ENCODE data around the gene LMCD1.

The LMCD1 gene

DNA sequence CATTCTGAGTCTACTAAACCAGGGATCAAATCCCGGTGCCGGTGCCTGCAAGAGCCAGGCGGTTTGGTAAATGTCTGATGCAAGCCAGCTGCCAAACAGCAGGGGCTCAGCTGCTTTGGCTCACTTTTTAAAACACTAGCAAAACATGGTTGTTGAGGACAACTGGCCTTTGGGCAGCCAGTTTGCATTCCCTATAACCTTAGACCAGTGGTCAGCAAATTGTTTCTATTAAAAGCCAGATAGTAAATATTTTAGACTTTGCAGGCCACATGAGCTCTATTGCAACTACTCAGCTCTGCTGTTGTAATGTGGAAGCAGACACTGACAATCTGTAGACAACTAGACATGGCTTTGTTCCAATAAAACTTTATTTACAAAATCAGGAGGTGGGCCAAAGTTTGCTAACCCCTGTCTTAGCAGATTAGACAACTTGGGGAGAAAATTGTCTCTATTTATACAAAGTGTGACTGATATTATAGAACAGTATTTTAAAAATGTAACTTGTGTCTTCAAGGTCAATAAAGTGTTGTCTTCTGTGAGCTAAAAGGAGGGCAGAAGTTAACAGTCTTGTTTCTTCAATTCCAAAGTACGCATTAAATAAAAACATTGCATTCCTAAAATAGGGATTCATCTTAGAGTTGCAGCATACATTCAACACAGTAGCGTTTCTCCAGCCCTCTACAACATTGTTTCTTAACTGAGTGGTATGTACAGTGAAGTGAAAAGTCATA lies 75.4 kb downstream of the LMCD1 start:
- H3K4ac ChIP-seq (ENCODE audit: low read length) = no peak overlapping the region
- H3K4me1 ChIP-seq (ENCODE audit: control insufficient read depth in 2 of 2, insufficient read depth in 1 of 2, low read depth in 1 of 2, low read length in 2 of 2) = no peaks in the 10 kb centered on the region
- no peak for DNase-seq (ENCODE audit: low spot score)
- H3K79me1 ChIP-seq (ENCODE audit: low read depth, low read length) = no peaks in the 10 kb centered on the region
- no peak overlapping the region for H3K27ac ChIP-seq (replicated peaks; ENCODE audit: low read length)
- H3K9me3 ChIP-seq (replicated peaks in 1 of 2; ENCODE audit: control insufficient read depth in 2 of 2, insufficient read depth in 1 of 2, low read depth in 1 of 2, low read length in 2 of 2) = no peaks in the 10 kb centered on the region
- H2BK120ac ChIP-seq (ENCODE audit: low read depth, low read length) = no peak overlapping the region
- no peak overlapping the region for H3K4me3 ChIP-seq (ENCODE audit: low read length in 2 of 2)
- no peaks in the 10 kb centered on the region for H3K36me3 ChIP-seq (replicated peaks in 1 of 2; ENCODE audit: control insufficient read depth in 2 of 2, insufficient read depth in 2 of 2, low read length in 2 of 2)
- WGBS, 2 donors (ENCODE audit: extremely low coverage in 2 of 2, insufficient read length in 2 of 2, insufficient replicate concordance in 1 of 2) = no CpG with 5 or more reads among the region's 5 CpGs
- H2BK15ac ChIP-seq (ENCODE audit: low read length) = no peak overlapping the region
- no peak overlapping the region for H3K23ac ChIP-seq (ENCODE audit: low read depth, low read length, poor library complexity)
- no peak overlapping the region for H2AFZ ChIP-seq (ENCODE audit: low read length)
- H2AK5ac ChIP-seq (ENCODE audit: low read depth, low read length) = no peak overlapping the region
- no peak overlapping the region for H2BK5ac ChIP-seq (ENCODE audit: low read length)
- no peak overlapping the region for H3K14ac ChIP-seq (ENCODE audit: low read length)
- no peak overlapping the region for H2BK12ac ChIP-seq (ENCODE audit: low read length)
- no peak overlapping the region for H3K18ac ChIP-seq (ENCODE audit: low read length)
- no peak overlapping the region for H3K9ac ChIP-seq (ENCODE audit: low read depth, low read length, poor library complexity)
- H3K4me2 ChIP-seq (ENCODE audit: insufficient read depth, low read length, poor library complexity, severe bottlenecking) = no peak overlapping the region
- no peak overlapping the region for H4K8ac ChIP-seq (ENCODE audit: low read depth, low read length)
- no peak overlapping the region for H4K91ac ChIP-seq (ENCODE audit: low read depth, low read length, poor library complexity)
- no peaks in the 10 kb centered on the region for H3K27me3 ChIP-seq (ENCODE audit: control insufficient read depth in 3 of 3, insufficient read depth in 3 of 3, low read depth in 1 of 3, low read length in 3 of 3)

DNA sequence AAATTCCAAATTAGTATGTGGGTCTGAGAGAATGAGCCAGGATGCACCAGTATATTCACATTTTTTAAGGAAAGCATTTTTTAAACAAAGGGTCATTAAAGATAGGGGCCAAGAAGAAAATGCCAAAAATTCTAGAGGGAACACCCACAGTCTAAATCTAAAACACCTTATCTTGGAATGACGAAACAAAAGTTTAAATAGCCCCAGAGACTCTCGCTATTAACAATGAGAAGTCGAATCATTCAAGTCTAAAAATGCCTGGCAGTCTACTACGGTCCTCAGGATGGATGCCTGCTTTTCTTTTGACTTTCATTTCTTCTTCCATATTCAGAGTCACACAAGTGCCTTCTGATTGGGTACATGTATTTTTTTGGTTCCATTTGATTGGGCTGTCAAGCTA lies 76.7 kb downstream of the LMCD1 start:
- Histone ChIP-seq H3K18ac (ENCODE audit: low read length) (no peak overlapping the region), H3K27ac (replicated peaks; ENCODE audit: low read length) (no peak overlapping the region), H2BK12ac (ENCODE audit: low read length) (no peak overlapping the region), H3K36me3 (replicated peaks in 1 of 2; ENCODE audit: control insufficient read depth in 2 of 2, insufficient read depth in 2 of 2, low read length in 2 of 2) (no peaks in the 10 kb centered on the region), H2AFZ (ENCODE audit: low read length) (no peak overlapping the region), H4K8ac (ENCODE audit: low read depth, low read length) (no peak overlapping the region), H3K9ac (ENCODE audit: low read depth, low read length, poor library complexity) (no peak overlapping the region), H3K9me3 (replicated peaks in 1 of 2; ENCODE audit: control insufficient read depth in 2 of 2, insufficient read depth in 1 of 2, low read depth in 1 of 2, low read length in 2 of 2) (peaks cover 0 to 1% of the 10 kb centered on the region in 2 donors), H2AK5ac (ENCODE audit: low read depth, low read length) (no peak overlapping the region), H3K27me3 (ENCODE audit: control insufficient read depth in 3 of 3, insufficient read depth in 3 of 3, low read depth in 1 of 3, low read length in 3 of 3) (no peaks in the 10 kb centered on the region), H3K14ac (ENCODE audit: low read length) (no peak overlapping the region), H3K23ac (ENCODE audit: low read depth, low read length, poor library complexity) (no peak overlapping the region), H2BK120ac (ENCODE audit: low read depth, low read length) (no peak overlapping the region), H3K4ac (ENCODE audit: low read length) (no peak overlapping the region), H2BK5ac (ENCODE audit: low read length) (no peak overlapping the region), H3K4me1 (ENCODE audit: control insufficient read depth in 2 of 2, insufficient read depth in 1 of 2, low read depth in 1 of 2, low read length in 2 of 2) (no peaks in the 10 kb centered on the region), H2BK15ac (ENCODE audit: low read length) (no peak overlapping the region), H3K4me2 (ENCODE audit: insufficient read depth, low read length, poor library complexity, severe bottlenecking) (no peak overlapping the region), H4K91ac (ENCODE audit: low read depth, low read length, poor library complexity) (no peak overlapping the region), H3K79me1 (ENCODE audit: low read depth, low read length) (no peaks in the 10 kb centered on the region), H3K4me3 (ENCODE audit: low read length in 2 of 2) (no peak overlapping the region)
- DNase-seq (ENCODE audit: low spot score) = no peak
- no CpG with 5 or more reads among the region's 4 CpGs for WGBS, 2 donors (ENCODE audit: extremely low coverage in 2 of 2, insufficient read length in 2 of 2, insufficient replicate concordance in 1 of 2)

DNA sequence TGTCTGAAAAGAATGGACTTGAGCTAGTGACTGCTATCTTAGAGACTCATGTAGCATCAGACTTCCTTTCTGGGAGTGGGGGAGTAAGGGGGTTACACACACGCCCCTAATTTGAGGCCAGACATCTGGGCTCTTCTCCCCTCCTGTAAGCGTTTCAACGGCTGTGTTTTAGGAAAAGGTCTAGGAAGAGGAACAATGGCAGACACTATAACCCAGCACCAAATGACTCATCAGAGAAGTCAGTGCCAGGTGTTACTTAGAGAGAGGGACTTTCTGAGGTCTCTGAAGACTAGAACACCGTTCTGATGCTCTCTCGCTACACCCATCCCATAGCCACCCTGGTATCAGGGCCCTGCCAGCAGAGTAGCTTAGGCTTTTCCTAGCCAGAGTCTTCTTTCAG lies 77.5 kb downstream of the LMCD1 start:
- no peaks in the 10 kb centered on the region for H3K36me3 ChIP-seq (replicated peaks in 1 of 2; ENCODE audit: control insufficient read depth in 2 of 2, insufficient read depth in 2 of 2, low read length in 2 of 2)
- H3K4me3 ChIP-seq (ENCODE audit: low read length in 2 of 2) = no peak overlapping the region
- H3K9me3 ChIP-seq (replicated peaks in 1 of 2; ENCODE audit: control insufficient read depth in 2 of 2, insufficient read depth in 1 of 2, low read depth in 1 of 2, low read length in 2 of 2) = peaks cover 0 to 1% of the 10 kb centered on the region in 2 donors
- no peak overlapping the region for H3K23ac ChIP-seq (ENCODE audit: low read depth, low read length, poor library complexity)
- no peak overlapping the region for H2BK5ac ChIP-seq (ENCODE audit: low read length)
- no peak for DNase-seq (ENCODE audit: low spot score)
- H3K4ac ChIP-seq (ENCODE audit: low read length) = no peak overlapping the region
- no peaks in the 10 kb centered on the region for H3K27me3 ChIP-seq (ENCODE audit: control insufficient read depth in 3 of 3, insufficient read depth in 3 of 3, low read depth in 1 of 3, low read length in 3 of 3)
- H4K8ac ChIP-seq (ENCODE audit: low read depth, low read length) = no peak overlapping the region
- H2BK15ac ChIP-seq (ENCODE audit: low read length) = no peak overlapping the region
- no peak overlapping the region for H3K27ac ChIP-seq (replicated peaks; ENCODE audit: low read length)
- H2AFZ ChIP-seq (ENCODE audit: low read length) = no peak overlapping the region
- WGBS, 2 donors (ENCODE audit: extremely low coverage in 2 of 2, insufficient read length in 2 of 2, insufficient replicate concordance in 1 of 2) = no CpG with 5 or more reads among the region's 5 CpGs
- H3K9ac ChIP-seq (ENCODE audit: low read depth, low read length, poor library complexity) = no peak overlapping the region
- no peak overlapping the region for H2AK5ac ChIP-seq (ENCODE audit: low read depth, low read length)
- no peak overlapping the region for H3K14ac ChIP-seq (ENCODE audit: low read length)
- no peak overlapping the region for H4K91ac ChIP-seq (ENCODE audit: low read depth, low read length, poor library complexity)
- no peak overlapping the region for H3K4me2 ChIP-seq (ENCODE audit: insufficient read depth, low read length, poor library complexity, severe bottlenecking)
- no peaks in the 10 kb centered on the region for H3K4me1 ChIP-seq (ENCODE audit: control insufficient read depth in 2 of 2, insufficient read depth in 1 of 2, low read depth in 1 of 2, low read length in 2 of 2)
- no peak overlapping the region for H3K18ac ChIP-seq (ENCODE audit: low read length)
- no peak overlapping the region for H2BK120ac ChIP-seq (ENCODE audit: low read depth, low read length)
- no peak overlapping the region for H2BK12ac ChIP-seq (ENCODE audit: low read length)
- no peaks in the 10 kb centered on the region for H3K79me1 ChIP-seq (ENCODE audit: low read depth, low read length)

DNA sequence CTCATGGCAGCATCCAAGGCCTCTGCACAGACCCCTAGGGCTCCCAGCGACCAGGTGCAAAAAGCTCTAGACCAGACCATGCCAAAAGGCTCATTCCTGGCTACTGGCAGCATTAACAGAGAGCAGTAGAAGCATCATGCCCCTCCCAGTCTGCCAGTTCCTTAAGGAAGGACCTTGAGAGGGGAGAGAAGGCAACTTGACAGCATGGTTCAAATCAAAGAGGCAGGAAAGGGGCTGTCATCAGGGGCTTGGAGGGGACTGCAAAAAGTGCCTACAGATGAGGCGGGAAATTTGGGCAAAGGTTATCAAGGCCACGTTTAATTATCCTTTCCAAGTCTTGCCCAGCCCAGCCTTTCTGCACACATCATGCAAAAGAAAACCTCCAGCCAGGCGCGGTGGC lies 78.3 kb downstream of the LMCD1 start:
- peaks cover 0 to 1% of the 10 kb centered on the region in 2 donors for H3K9me3 ChIP-seq (replicated peaks in 1 of 2; ENCODE audit: control insufficient read depth in 2 of 2, insufficient read depth in 1 of 2, low read depth in 1 of 2, low read length in 2 of 2)
- no peak overlapping the region for H3K23ac ChIP-seq (ENCODE audit: low read depth, low read length, poor library complexity)
- no peak overlapping the region for H3K14ac ChIP-seq (ENCODE audit: low read length)
- H2BK12ac ChIP-seq (ENCODE audit: low read length) = no peak overlapping the region
- no peak overlapping the region for H3K27ac ChIP-seq (replicated peaks; ENCODE audit: low read length)
- H3K27me3 ChIP-seq (ENCODE audit: control insufficient read depth in 3 of 3, insufficient read depth in 3 of 3, low read depth in 1 of 3, low read length in 3 of 3) = no peaks in the 10 kb centered on the region
- no peak overlapping the region for H4K8ac ChIP-seq (ENCODE audit: low read depth, low read length)
- H3K36me3 ChIP-seq (replicated peaks in 1 of 2; ENCODE audit: control insufficient read depth in 2 of 2, insufficient read depth in 2 of 2, low read length in 2 of 2) = no peaks in the 10 kb centered on the region
- no peak overlapping the region for H3K18ac ChIP-seq (ENCODE audit: low read length)
- no peak overlapping the region for H2BK5ac ChIP-seq (ENCODE audit: low read length)
- no peak overlapping the region for H4K91ac ChIP-seq (ENCODE audit: low read depth, low read length, poor library complexity)
- no peak overlapping the region for H3K4me3 ChIP-seq (ENCODE audit: low read length in 2 of 2)
- no peak for DNase-seq (ENCODE audit: low spot score)
- WGBS, 2 donors (ENCODE audit: extremely low coverage in 2 of 2, insufficient read length in 2 of 2, insufficient replicate concordance in 1 of 2) = no CpG with 5 or more reads among the region's 5 CpGs
- H3K4ac ChIP-seq (ENCODE audit: low read length) = no peak overlapping the region
- H2BK120ac ChIP-seq (ENCODE audit: low read depth, low read length) = no peak overlapping the region
- H2BK15ac ChIP-seq (ENCODE audit: low read length) = no peak overlapping the region
- H2AFZ ChIP-seq (ENCODE audit: low read length) = no peak overlapping the region
- no peak overlapping the region for H3K9ac ChIP-seq (ENCODE audit: low read depth, low read length, poor library complexity)
- H3K79me1 ChIP-seq (ENCODE audit: low read depth, low read length) = no peaks in the 10 kb centered on the region
- no peak overlapping the region for H2AK5ac ChIP-seq (ENCODE audit: low read depth, low read length)
- H3K4me2 ChIP-seq (ENCODE audit: insufficient read depth, low read length, poor library complexity, severe bottlenecking) = no peak overlapping the region
- no peaks in the 10 kb centered on the region for H3K4me1 ChIP-seq (ENCODE audit: control insufficient read depth in 2 of 2, insufficient read depth in 1 of 2, low read depth in 1 of 2, low read length in 2 of 2)

All from neuronal stem cell (in vitro differentiated cells).